WERI-Rb-1 (cell line): Measurements from ENCODE around the gene SEBOX.
A peak's percentile ranks its signal among the peaks of the same experiment; 100 is the strongest.

Source experiments
- DNase-seq: peaks from one replicate; pipeline ENCODE4 v3.0.0-alpha.2; 2020
- H3K27ac ChIP-seq: fragments of 250-450 bp; sonication (Bioruptor Pico); 2 replicates; pipeline ENCODE4 v1.5.1; 2020; ENCODE audit warnings: mild to moderate bottlenecking, moderate library complexity
- H3K27me3 ChIP-seq: fragments of 250-450 bp; sonication (Bioruptor Pico); 2 replicates; pipeline ENCODE4 v1.5.1; 2021; ENCODE audit warnings: mild to moderate bottlenecking, low read depth, moderate library complexity; ENCODE audit not compliant: insufficient read depth, severe bottlenecking
- H3K36me3 ChIP-seq: fragments of 250-450 bp; sonication (Bioruptor Pico); 2 replicates; pipeline ENCODE4 v1.5.1; 2020; ENCODE audit warnings: mild to moderate bottlenecking, moderate library complexity
- H3K4me3 ChIP-seq: 2 replicates; pipeline ENCODE4 v1.5.1; 2011; ENCODE audit warnings: low read depth, mild to moderate bottlenecking, control low read depth, low read length
- H3K9me3 ChIP-seq: fragments of 250-450 bp; sonication (Bioruptor Pico); 2 replicates; pipeline ENCODE4 v1.5.1; 2021; ENCODE audit warnings: mild to moderate bottlenecking, moderate library complexity; ENCODE audit not compliant: severe bottlenecking
- TF ChIP-seq, protein P1 (sequence below): IDR thresholded peaks from 2 replicates; pipeline ENCODE4 v1.5.1; 2011; ENCODE audit warnings: low read depth, mild to moderate bottlenecking, control low read depth, inconsistent platforms, low read length

SEBOX gene

DNA sequence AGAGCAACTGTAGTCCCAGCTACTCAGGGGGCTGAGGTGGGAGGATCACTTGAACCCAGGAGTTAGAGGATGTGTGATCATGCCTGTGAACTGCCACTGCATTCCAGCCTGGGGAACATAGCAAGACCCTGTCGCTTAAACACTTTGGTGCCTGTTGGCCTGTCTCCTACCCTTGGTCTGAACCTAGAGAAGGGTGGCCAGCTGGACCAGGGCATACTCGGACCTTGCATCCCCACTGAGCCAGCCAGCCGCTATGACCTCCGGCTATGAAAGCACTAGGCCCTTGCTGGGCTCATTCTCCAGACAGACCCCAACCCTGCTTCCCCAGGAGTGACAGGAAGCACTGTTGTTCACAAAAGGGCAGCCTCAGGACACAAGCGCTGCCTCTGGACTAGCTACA, 34.3 kb downstream of the SEBOX start:
- Histone ChIP-seq H3K9me3 (no peaks in the 10 kb centered on the region), H3K36me3 (peaks cover 60% of the 10 kb centered on the region), H3K27me3 (no peaks in the 10 kb centered on the region), H3K4me3 (no peak overlapping the region), H3K27ac (no peak overlapping the region)
- DNase-seq, result no peak
- TF ChIP-seq, protein P1, sequence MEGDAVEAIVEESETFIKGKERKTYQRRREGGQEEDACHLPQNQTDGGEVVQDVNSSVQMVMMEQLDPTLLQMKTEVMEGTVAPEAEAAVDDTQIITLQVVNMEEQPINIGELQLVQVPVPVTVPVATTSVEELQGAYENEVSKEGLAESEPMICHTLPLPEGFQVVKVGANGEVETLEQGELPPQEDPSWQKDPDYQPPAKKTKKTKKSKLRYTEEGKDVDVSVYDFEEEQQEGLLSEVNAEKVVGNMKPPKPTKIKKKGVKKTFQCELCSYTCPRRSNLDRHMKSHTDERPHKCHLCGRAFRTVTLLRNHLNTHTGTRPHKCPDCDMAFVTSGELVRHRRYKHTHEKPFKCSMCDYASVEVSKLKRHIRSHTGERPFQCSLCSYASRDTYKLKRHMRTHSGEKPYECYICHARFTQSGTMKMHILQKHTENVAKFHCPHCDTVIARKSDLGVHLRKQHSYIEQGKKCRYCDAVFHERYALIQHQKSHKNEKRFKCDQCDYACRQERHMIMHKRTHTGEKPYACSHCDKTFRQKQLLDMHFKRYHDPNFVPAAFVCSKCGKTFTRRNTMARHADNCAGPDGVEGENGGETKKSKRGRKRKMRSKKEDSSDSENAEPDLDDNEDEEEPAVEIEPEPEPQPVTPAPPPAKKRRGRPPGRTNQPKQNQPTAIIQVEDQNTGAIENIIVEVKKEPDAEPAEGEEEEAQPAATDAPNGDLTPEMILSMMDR, result no peak

DNA sequence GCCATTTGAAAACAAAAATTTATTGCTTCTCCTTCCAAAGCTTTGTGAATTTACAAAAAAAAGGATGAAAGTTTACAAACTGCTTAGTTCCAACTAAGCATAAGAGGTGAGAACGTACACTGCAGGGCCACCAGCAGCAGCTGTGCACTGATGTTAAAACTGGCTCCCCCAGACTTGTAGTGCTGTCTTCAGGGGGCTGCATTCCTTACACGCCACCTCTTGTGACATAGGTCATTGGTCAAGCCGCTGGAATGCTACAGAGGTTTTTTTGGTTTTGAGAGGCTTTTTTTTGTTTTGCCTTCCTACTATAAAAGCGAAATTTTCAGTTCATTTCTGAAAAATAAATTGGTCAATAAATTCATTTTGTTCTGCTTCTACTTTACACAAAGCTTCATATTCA, 36.7 kb downstream of the SEBOX start:
- H3K36me3 ChIP-seq, result peaks cover 68% of the 10 kb centered on the region
- TF ChIP-seq, protein P1, result no peak
- no peak overlapping the region for H3K27ac ChIP-seq

DNA sequence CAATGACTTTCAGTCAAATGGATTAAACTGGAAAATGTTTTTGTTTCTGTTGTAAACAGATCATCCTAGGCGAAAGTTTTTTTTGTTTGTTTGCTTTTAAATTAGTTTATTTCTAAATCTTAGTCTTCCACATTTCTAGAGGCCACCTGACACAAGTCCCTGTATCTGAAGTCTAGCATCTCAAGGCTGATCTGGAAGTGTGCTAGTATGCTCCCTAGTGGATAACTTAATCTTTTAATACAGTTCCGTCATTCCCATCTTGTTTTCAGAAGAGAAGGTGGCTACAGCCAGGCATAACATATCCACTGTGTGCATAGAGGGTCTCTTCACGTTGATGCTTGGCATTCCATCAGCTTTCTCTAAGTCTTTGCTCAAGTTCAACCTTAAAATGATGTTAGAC, 37.3 kb downstream of the SEBOX start:
- H3K27me3 ChIP-seq, result no peaks in the 10 kb centered on the region
- H3K4me3 ChIP-seq, result no peak overlapping the region
- TF ChIP-seq, protein P1, result 0 out of 2 replicates have a peak, but pooled peaks have one; percentile 5
- no peak for DNase-seq
- peaks cover 73% of the 10 kb centered on the region for H3K36me3 ChIP-seq
- H3K27ac ChIP-seq, result no peak overlapping the region
- H3K9me3 ChIP-seq, result no peaks in the 10 kb centered on the region

More for the DNA sequence above, 36.7 kb downstream of the SEBOX start:
- DNase-seq, result no peak
- Histone ChIP-seq H3K9me3 (no peaks in the 10 kb centered on the region), H3K4me3 (no peak overlapping the region), H3K27me3 (no peaks in the 10 kb centered on the region)

DNA sequence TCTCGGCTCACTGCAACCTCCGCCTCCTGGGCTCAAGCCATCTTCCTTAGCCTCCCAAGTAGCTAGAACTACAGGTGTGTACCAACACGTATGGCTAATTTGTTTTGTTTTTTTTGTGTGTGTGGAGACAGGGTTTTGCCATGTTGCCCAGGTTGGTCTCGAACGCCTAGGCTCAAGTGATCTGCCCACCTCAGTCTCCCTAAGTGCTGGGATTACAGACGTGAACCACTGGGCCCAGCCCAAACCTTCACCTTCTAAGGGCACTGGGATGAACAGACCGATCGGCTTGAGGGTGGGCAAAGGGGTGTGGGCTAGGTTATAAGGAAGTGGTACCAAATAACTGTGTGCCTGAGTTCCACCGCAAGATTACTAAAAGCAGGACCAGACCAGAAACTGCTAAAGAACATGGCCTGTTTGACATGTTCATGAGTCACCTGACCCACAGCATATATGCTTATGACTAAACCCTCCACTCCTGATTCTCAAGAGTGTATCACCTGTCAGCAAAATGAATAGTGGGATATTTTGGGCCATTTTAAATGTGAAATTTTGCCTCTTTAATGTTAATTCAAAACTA, 37.9 kb downstream of the SEBOX start:
- H3K27ac ChIP-seq, result no peak overlapping the region
- no peak overlapping the region for H3K4me3 ChIP-seq
- DNase-seq, result no peak
- H3K9me3 ChIP-seq, result no peaks in the 10 kb centered on the region
- no peaks in the 10 kb centered on the region for H3K27me3 ChIP-seq
- peaks cover 78% of the 10 kb centered on the region for H3K36me3 ChIP-seq
- TF ChIP-seq, protein P1, result no peak

DNA sequence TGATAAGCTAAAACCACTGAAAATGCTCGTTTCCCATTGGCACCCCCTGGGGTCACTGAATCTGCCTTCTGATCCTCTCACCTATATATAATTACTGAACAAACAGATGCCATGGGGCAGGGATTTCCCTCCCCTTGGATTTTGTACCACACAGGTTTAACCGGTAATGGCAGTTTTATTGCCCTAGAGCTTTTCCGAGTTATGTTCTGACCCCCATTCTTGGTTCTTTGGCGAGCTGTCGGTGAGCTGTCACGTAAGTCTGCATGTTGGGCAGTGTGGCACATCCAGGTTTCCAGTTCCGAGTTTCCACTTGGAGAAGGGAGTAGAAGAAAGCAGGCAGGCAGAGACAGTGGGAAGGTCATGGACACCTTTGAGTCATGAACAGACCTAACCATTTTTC, 38.9 kb downstream of the SEBOX start:
- DNase-seq, result peak; percentile 29
- TF ChIP-seq, protein P1, result no peak
- Histone ChIP-seq H3K36me3 (peaks cover 77% of the 10 kb centered on the region), H3K9me3 (no peaks in the 10 kb centered on the region), H3K27ac (peak overlapping the region; percentile 81), H3K4me3 (no peak overlapping the region), H3K27me3 (no peaks in the 10 kb centered on the region)

DNA sequence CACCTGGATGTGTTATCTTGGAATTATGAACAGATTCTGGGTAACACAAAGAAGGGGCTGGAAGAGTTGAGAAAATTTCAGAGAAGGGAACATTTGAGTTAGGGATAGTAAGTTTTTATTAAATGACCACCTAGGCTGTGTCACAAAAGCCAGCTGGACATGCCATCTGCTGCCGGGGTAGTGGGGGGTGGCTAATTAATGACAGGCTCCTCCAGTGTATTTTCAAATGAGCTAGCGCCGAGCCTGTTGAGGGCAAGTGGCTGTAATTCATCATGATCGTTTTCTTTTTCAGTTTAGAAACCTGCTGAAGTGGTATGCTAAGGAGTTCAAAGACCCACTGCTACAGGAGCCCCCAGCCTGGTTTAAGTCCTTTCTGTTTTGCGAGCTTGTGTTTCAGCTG, 39.8 kb downstream of the SEBOX start:
- no peaks in the 10 kb centered on the region for H3K27me3 ChIP-seq
- H3K36me3 ChIP-seq, result peaks cover 77% of the 10 kb centered on the region
- peak overlapping the region; percentile 81 for H3K27ac ChIP-seq
- TF ChIP-seq, protein P1, result no peak
- DNase-seq, result peak; percentile 77
- H3K9me3 ChIP-seq, result no peaks in the 10 kb centered on the region
- H3K4me3 ChIP-seq, result peak overlapping the region; percentile 33
